GM23338 (cell line): Measurements from ENCODE around the gene GABRR2. TPM values are rescaled to one million over a fixed set of nuclear protein-coding genes. Genes with fewer than 3 reads are reported as not detected.

Experiments
- ATAC-seq: fragments of 200-7000 bp; cut with Tn5 transposase; 3 replicates; pipeline ENCODE4 v1.9.1; 2020
- DNase-seq: peaks from one replicate; pipeline ENCODE4 v3.0.0-alpha.2; 2015; ENCODE audit warnings: low spot score
- H2AFZ ChIP-seq: fragments of 200-600 bp; sonication (generic); 2 replicates; pipeline ENCODE4 v1.8.0; 2016; ENCODE audit warnings: antibody characterized with exemption, mild to moderate bottlenecking, moderate library complexity
- H3F3A ChIP-seq: fragments of 200-600 bp; sonication (generic); replicated peaks from 2 replicates; pipeline ENCODE4 v1.8.0; 2017; ENCODE audit warnings: antibody characterized with exemption, mixed run types, low read depth
- H3K27ac ChIP-seq: fragments of 200-600 bp; sonication (generic); 2 replicates; pipeline ENCODE4 v1.6.1; 2016; ENCODE audit warnings: low read depth
- H3K27me3 ChIP-seq: fragments of 200-600 bp; sonication (generic); 2 replicates; pipeline ENCODE4 v1.8.0; 2016; ENCODE audit warnings: mild to moderate bottlenecking, mixed run types, moderate library complexity; ENCODE audit not compliant: insufficient read depth
- H3K36me3 ChIP-seq: fragments of 200-600 bp; sonication (generic); 2 replicates; pipeline ENCODE4 v1.8.0; 2016; ENCODE audit warnings: mild to moderate bottlenecking; ENCODE audit not compliant: insufficient read depth
- H3K4me1 ChIP-seq: fragments of 200-600 bp; sonication (generic); 2 replicates; pipeline ENCODE4 v1.8.0; 2016; ENCODE audit warnings: mild to moderate bottlenecking, moderate library complexity; ENCODE audit not compliant: insufficient read depth
- H3K4me2 ChIP-seq: fragments of 200-600 bp; sonication (generic); 2 replicates; pipeline ENCODE4 v1.7.1; 2017; ENCODE audit warnings: mixed run types
- H3K4me3 ChIP-seq: fragments of 200-600 bp; sonication (generic); 2 replicates; pipeline ENCODE4 v1.6.1; 2016; ENCODE audit warnings: mixed run types
- H3K79me2 ChIP-seq: fragments of 200-600 bp; sonication (generic); replicated peaks from 2 replicates; pipeline ENCODE4 v1.8.0; 2017; ENCODE audit warnings: mild to moderate bottlenecking; ENCODE audit not compliant: insufficient read depth
- H3K9me2 ChIP-seq: fragments of 200-600 bp; sonication (generic); 2 replicates; pipeline ENCODE4 v1.8.0; 2017; ENCODE audit not compliant: insufficient read depth
- H4K20me1 ChIP-seq: fragments of 200-600 bp; sonication (generic); replicated peaks from 2 replicates; pipeline ENCODE4 v1.8.0; 2017; ENCODE audit warnings: mild to moderate bottlenecking; ENCODE audit not compliant: insufficient read depth
- H3K27ac Mint-ChIP-seq: 2 replicates; pipeline ENCODE4 v1.8.0; 2020; ENCODE audit warnings: inconsistent platforms, mild to moderate bottlenecking, moderate library complexity, mixed read lengths
- H3K27me3 Mint-ChIP-seq: 3 replicates; pipeline ENCODE4 v1.8.0; 2022; ENCODE audit warnings: low read depth, mild to moderate bottlenecking, moderate library complexity, mixed read lengths, inconsistent platforms; ENCODE audit not compliant: insufficient read depth, poor library complexity
- H3K36me3 Mint-ChIP-seq: 3 replicates; pipeline ENCODE4 v1.8.0; 2021; ENCODE audit warnings: low read depth, mild to moderate bottlenecking, inconsistent platforms, moderate library complexity, mixed read lengths
- H3K4me1 Mint-ChIP-seq: 3 replicates; pipeline ENCODE4 v1.8.0; 2020; ENCODE audit warnings: mild to moderate bottlenecking, inconsistent platforms, mixed read lengths
- H3K4me3 Mint-ChIP-seq: 3 replicates; pipeline ENCODE4 v1.8.0; 2021; ENCODE audit warnings: moderate library complexity, mild to moderate bottlenecking, inconsistent platforms, mixed read lengths
- H3K9me3 Mint-ChIP-seq: 3 replicates; pipeline ENCODE4 v1.8.0; 2020; ENCODE audit warnings: moderate library complexity, mild to moderate bottlenecking, inconsistent platforms, mixed read lengths
- CREB1 ChIP-seq: fragments of 250-450 bp; sonication (Bioruptor Pico); IDR thresholded peaks from 2 replicates; pipeline ENCODE4 v1.5.0; 2020; ENCODE audit warnings: low read depth, mild to moderate bottlenecking, moderate library complexity
- CTCF ChIP-seq, 2 experiments: fragments of 200-600 bp in 1 of 2; sonication (generic) in 1 of 2; conservative IDR thresholded peaks; 2 replicates each; pipeline versions ENCODE4 v1.5.1 to v1.6.1; 2016 to 2017; ENCODE audit warnings: antibody characterized with exemption in 2 of 2, low read depth in 2 of 2, mild to moderate bottlenecking in 2 of 2, moderate library complexity in 1 of 2
- ETS1 ChIP-seq: IDR thresholded peaks from 2 replicates; pipeline ENCODE4 v1.6.1; 2016; ENCODE audit warnings: antibody characterized with exemption
- EZH2 ChIP-seq: fragments of 200-600 bp; sonication (generic); IDR thresholded peaks from one replicate; pipeline ENCODE4 v1.8.0; 2017; ENCODE audit warnings: antibody characterized with exemption, mild to moderate bottlenecking, low read depth; ENCODE audit not compliant: unreplicated experiment
- EZH2phosphoT487 ChIP-seq: fragments of 200-600 bp; sonication (generic); IDR thresholded peaks from one replicate; pipeline ENCODE4 v1.8.1; 2018; ENCODE audit warnings: antibody characterized with exemption; ENCODE audit not compliant: unreplicated experiment
- JUNB ChIP-seq: IDR thresholded peaks from one replicate; pipeline ENCODE4 v1.6.1; 2016; ENCODE audit warnings: antibody characterized with exemption; ENCODE audit not compliant: unreplicated experiment
- POLR2AphosphoS5 ChIP-seq: IDR thresholded peaks from 2 replicates; pipeline ENCODE4 v1.6.1; 2016; ENCODE audit warnings: antibody characterized with exemption, low read depth
- STAT1 ChIP-seq: IDR thresholded peaks from one replicate; pipeline ENCODE4 v1.6.1; 2016; ENCODE audit warnings: antibody characterized with exemption; ENCODE audit not compliant: unreplicated experiment
- ZNF114 ChIP-seq: fragments of 250-450 bp; sonication (Bioruptor Pico); IDR thresholded peaks from 2 replicates; pipeline ENCODE4 v1.5.0; 2020; ENCODE audit warnings: mild to moderate bottlenecking, moderate library complexity
- ZNF331 ChIP-seq: fragments of 250-450 bp; sonication (Bioruptor Pico); IDR thresholded peaks from 2 replicates; pipeline ENCODE4 v1.5.0; 2020; ENCODE audit warnings: low read depth, mild to moderate bottlenecking, moderate library complexity
- ZNF462 ChIP-seq: fragments of 250-450 bp; sonication (Bioruptor Pico); IDR thresholded peaks from 2 replicates; pipeline ENCODE4 v1.5.0; 2020; ENCODE audit warnings: mild to moderate bottlenecking, moderate library complexity
- polyA plus RNA-seq: library from polyadenylated mRNA; unstranded; fragments of >200 nt; fragmentation: Nextera tagmentation; extraction: Ambion mirVana; gene quantifications from 2 replicates; pipeline ENCODE4 v1.2.1, GENCODE V29; 2016
- total RNA-seq: library from RNA; depleted of rRNA; stranded (reverse); fragments of >200 nt; shearing (Covaris generic); gene quantifications from 2 replicates; pipeline ENCODE4 v1.2.3, GENCODE V29; 2014
- TF ChIP-seq, protein P1 (sequence below): IDR thresholded peaks from one replicate; pipeline ENCODE4 v1.6.1; 2018; ENCODE audit warnings: antibody characterized with exemption; ENCODE audit not compliant: unreplicated experiment

GABRR2 gene
- total and polyA plus RNA-seq, 2 experiments from 2014 or later: not detected

DNA sequence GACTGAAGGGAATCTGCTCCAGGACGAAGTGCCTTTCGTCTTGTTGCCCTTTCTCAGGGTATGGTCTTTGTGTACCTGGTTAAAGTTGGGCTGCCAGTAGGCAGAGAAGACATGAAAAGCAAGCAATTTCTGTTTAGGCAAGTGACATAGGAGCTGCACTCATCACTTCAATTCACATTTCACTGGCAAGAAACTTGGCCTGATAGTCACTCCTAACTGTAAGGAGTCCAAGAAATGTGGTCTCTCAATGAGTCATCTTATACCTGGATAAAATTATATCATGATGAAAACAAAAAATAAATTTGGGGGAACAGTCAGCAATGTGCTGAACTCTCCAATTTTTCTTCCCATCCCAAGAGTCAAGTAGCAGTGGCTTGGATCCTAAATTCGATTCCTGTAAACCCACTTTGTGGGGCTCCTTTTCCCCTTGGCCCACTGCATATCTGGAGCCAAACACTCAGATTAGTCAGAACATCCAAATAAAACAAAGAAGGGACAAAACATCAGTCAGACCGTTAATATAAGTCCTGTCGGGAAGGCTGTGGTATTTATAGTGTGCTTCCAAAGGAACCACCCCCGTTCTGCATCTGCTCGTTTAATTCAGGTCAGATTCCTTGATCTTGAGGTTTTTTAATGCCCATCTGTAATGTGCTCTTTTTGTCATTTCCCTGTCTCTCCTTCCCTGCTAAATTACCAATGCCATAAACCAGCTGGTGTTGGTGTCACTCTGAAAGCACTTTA is 93.0 kb downstream of the GABRR2 start:
- Histone ChIP-seq H3K4me2 (no peak overlapping the region), H3K27me3 (no peaks in the 10 kb centered on the region), H3F3A (no peaks in the 10 kb centered on the region), H3K4me1 (0 out of 2 replicates have a peak, but pooled peaks cover 6% of the 10 kb centered on the region), H3K27ac (no peak overlapping the region), H3K4me3 (no peak overlapping the region), H3K36me3 (no peaks in the 10 kb centered on the region), H2AFZ (peak overlapping the region; percentile 23; the same call in 1 of the 2 replicates), H4K20me1 (no peaks in the 10 kb centered on the region), H3K9me2 (no peaks in the 10 kb centered on the region; the same call in 1 of the 2 replicates), H3K79me2 (no peaks in the 10 kb centered on the region)
- peaks cover 18% of the 10 kb centered on the region for H3K9me3 Mint-ChIP-seq
- peaks cover 8% of the 10 kb centered on the region; the same call in 2 of the 3 replicates for H3K4me1 Mint-ChIP-seq
- peaks cover 4% of the 10 kb centered on the region; the same call in 2 of the 3 replicates for H3K36me3 Mint-ChIP-seq
- peaks cover 4% of the 10 kb centered on the region for H3K27me3 Mint-ChIP-seq
- no peak overlapping the region for H3K27ac Mint-ChIP-seq
- DNase-seq: no peak
- TF ChIP-seq CTCF (conservative IDR thresholded peaks at IDR 0.05; ENCODE audit: low read depth in 2 of 2) (no peak), POLR2AphosphoS5 (no peak), EZH2phosphoT487 (no peak), EZH2 (no peak), JUNB (no peak), ZNF331 (CRISPR knock-in tag) (no peak), CREB1 (CRISPR knock-in tag) (no peak), STAT1 (no peak), ZNF462 (CRISPR knock-in tag) (no peak), ETS1 (no peak), ZNF114 (CRISPR knock-in tag) (no peak)
- TF ChIP-seq, protein P1, sequence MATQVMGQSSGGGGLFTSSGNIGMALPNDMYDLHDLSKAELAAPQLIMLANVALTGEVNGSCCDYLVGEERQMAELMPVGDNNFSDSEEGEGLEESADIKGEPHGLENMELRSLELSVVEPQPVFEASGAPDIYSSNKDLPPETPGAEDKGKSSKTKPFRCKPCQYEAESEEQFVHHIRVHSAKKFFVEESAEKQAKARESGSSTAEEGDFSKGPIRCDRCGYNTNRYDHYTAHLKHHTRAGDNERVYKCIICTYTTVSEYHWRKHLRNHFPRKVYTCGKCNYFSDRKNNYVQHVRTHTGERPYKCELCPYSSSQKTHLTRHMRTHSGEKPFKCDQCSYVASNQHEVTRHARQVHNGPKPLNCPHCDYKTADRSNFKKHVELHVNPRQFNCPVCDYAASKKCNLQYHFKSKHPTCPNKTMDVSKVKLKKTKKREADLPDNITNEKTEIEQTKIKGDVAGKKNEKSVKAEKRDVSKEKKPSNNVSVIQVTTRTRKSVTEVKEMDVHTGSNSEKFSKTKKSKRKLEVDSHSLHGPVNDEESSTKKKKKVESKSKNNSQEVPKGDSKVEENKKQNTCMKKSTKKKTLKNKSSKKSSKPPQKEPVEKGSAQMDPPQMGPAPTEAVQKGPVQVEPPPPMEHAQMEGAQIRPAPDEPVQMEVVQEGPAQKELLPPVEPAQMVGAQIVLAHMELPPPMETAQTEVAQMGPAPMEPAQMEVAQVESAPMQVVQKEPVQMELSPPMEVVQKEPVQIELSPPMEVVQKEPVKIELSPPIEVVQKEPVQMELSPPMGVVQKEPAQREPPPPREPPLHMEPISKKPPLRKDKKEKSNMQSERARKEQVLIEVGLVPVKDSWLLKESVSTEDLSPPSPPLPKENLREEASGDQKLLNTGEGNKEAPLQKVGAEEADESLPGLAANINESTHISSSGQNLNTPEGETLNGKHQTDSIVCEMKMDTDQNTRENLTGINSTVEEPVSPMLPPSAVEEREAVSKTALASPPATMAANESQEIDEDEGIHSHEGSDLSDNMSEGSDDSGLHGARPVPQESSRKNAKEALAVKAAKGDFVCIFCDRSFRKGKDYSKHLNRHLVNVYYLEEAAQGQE: no peak
- ATAC-seq: no peak
- no peak overlapping the region for H3K4me3 Mint-ChIP-seq
